Raji (cell line): ENCODE measurements around the gene CROT.
A peak's percentile ranks its signal among the peaks of the same experiment; 100 is the strongest.

Experiments
- POLR2A ChIP-seq: IDR thresholded peaks from 2 replicates; pipeline ENCODE4 v1.6.1; 2011; ENCODE audit warnings: low read depth, low read length, control low read depth; ENCODE audit not compliant: insufficient read depth

CROT gene, protein sequence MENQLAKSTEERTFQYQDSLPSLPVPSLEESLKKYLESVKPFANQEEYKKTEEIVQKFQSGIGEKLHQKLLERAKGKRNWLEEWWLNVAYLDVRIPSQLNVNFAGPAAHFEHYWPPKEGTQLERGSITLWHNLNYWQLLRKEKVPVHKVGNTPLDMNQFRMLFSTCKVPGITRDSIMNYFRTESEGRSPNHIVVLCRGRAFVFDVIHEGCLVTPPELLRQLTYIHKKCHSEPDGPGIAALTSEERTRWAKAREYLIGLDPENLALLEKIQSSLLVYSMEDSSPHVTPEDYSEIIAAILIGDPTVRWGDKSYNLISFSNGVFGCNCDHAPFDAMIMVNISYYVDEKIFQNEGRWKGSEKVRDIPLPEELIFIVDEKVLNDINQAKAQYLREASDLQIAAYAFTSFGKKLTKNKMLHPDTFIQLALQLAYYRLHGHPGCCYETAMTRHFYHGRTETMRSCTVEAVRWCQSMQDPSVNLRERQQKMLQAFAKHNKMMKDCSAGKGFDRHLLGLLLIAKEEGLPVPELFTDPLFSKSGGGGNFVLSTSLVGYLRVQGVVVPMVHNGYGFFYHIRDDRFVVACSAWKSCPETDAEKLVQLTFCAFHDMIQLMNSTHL

DNA sequence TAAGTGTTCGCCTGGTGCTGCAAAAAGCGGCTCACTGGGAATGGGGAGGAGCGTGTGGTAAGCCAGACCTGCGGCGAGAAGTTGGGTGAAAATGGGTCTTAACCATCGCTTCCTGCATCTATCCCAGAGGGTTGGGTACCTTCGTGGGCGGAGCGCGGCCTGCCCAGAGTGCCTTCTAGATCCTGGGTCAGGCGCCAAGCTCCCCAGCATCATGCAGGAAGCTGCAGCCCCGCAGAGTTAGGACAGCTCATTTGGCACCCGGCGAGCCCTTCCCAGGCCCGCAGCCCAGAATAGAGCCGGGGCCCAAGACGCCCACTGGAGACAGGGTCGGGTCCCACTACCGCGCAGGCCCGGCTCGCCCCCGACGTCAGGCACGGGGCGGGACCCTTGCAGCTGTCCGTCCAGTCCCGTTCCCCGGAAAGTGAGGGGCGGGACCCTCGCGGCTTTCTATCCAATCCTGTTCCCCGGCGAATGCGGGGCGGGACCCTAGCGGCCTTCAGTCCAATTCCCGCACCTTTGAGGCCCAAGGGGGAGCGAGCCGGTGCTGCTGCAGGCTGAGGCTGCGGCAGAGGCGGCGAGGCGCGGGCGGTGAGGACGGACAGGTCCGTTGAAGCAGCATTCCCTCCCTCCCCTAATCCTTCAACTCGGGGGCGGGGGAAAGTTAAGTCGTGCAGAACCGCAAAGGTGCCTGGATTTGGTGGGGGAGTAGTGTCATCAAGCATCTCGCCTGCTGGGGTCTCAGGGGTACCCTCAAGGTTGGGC lies at the start of gene CROT:
Gene CROT (plus strand): TSS at position 499 of the 762 bp plus-strand sequence. CDS start 3,405 bp downstream, outside the sequence.
- peak; percentile 83 for TF ChIP-seq POLR2A

DNA sequence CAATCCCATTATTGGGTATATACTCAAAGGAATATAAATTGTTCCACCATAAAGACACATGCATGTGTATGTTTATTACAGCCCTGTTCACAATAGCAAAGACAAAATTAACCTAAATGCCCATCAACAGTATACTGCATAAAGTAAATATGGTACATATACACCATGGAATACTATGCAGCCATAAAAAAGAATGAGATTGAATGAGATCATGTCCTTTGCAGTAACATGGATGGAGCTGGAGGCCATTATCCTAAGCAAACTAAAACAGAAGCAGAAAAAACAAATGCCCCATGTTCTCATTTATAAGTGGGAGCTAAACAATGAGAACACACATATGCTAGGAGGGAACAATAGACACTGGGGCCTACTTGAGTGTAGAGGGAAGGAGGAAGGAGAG lies 44.7 kb upstream of the CROT start:
- TF ChIP-seq POLR2A, result no peak

DNA sequence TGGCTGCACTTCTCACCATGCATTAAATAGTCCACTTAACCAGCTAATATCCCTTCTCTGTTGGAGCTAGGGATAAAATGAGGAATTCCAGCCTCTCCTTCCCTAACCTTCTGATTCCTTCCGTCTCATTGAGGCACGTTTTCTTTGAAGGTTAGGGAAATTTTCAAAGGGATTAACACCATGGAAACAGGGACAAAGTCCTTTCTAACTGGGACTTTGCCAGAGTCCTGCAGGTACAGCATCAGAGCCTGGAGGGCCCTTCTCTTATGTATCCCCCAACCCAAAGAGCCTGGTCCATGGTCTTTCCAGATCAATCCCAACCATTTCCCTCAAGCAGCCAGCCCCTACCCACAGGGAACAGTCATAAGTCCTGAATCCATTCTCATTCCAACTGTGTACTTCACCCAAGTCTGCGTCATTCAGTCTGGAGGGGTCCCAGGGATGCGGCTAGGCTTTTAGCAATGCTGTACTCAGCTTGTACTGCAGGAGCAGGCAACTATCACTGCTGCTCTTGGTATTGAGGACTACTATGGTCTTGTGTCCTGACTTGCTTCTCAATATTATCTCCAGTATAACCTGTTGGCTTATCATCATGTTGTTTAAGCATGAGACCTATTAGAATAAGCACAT lies 34.6 kb upstream of the CROT start:
- no peak for TF ChIP-seq POLR2A

DNA sequence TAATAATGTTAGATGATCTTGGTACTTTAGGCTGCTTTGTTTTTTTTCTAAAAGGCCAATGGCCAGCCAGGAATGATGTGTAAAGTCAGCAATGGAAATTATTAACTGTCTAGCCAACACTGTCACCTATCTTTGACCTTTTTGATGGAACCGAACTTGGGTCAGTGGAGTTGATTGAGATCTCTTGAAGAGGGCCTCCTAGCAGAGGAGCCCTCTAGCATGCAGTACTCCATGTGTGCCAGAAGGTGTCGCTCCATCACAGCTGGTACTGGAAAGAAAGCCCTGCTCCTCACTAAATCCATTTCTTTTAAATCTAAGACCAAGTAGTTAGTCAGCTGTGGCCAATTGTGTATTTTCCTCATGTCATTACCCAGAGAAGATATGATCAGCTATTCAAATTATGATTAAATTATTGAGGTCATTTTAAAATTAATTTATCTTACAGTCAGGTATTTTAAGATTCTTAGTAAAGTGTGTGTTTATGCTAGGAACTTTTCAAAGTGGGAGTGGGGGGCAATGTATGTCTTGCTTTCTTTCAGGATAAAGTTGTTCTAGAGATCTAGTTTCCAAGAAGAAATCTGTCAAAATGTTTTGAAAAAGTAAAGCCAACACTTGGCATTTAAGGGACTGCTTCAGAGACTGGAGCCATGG lies 33.1 kb upstream of the CROT start:
- no peak for TF ChIP-seq POLR2A

DNA sequence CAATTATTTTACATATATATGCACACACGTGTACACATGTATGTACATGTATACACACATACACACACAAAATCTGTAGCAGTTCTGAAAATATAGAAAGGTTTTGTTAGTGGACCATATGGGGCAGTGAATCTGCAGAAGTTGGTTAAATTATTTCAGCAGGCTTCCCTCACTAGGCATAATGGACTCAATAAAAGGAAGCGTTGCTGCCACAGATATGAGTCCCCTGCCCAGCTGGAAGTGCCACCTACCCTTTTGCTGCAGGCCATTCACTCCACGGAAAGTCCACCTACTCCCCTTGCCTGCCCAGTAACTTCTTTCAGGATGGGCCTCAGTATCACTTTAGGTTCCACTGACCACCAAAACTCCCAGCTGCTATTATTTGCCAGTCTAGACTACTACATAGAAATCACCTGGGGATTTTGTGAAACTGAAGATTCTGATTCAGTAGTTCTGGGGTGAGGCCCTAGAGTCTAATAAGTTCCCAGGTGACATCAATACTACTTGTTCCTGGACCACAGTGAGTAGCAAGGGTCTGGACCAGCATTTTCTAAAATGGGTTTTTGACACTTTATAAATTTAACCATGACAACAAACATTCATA lies 29.3 kb upstream of the CROT start:
- TF ChIP-seq POLR2A, result no peak

DNA sequence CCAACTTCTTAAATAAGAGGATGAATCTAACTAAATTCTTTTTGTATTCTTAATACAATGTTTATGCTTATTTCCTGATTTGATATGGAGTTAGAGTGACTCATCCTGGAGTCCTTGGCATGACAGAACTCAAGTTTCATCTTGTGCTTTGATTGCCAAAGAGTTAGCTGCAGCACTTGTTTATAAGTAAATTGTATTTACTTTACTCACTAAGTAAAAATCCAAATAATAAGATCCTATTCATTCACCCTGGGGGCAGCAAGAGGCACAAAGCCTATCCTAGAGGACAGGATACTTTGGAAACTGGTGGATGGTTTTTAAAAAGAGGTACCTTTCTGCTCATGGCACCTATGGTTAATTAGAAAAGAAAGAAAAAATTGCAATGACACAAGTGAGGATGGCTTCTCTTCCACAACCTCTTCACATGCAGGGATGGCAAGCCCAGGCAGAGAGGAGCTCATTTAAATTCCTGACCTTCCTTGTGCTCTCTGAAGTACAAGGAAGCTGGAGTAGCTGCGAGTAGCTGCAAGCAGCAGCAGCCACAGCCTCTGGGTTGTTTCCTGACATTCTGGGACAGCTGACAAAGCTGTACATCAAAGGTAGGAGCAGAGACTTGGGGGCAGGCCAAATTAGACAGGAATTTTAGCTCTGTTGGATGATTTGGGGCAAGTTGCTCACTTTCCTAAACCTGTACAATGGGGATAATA lies 28.5 kb upstream of the CROT start:
- TF ChIP-seq POLR2A, result no peak

DNA sequence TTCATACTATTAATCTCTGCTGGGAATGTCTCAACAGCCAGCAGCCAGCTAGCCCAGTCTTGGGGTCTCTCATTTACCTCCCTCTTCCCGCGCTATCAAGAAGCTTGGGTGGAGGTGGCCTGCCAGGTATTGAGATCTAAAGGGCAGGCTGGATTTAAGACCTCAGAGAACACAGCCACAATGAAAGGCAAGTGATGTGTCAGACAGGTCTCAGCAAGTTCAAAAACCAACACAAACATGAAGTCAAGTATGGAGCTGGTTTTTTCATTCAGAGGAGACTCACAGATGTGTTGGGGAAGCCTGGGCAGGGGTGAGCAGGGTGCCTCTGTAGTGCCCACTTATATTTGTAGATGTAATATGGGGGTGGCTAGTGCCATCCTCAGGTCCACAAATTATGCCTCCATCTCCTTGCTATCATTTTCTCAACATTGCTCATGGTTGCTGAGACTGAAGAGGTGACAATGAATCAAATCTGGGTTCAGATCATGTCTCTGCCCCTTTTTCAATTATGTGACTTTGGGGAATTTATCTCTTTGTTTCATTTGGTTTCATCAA lies 27.7 kb upstream of the CROT start:
- no peak for TF ChIP-seq POLR2A

DNA sequence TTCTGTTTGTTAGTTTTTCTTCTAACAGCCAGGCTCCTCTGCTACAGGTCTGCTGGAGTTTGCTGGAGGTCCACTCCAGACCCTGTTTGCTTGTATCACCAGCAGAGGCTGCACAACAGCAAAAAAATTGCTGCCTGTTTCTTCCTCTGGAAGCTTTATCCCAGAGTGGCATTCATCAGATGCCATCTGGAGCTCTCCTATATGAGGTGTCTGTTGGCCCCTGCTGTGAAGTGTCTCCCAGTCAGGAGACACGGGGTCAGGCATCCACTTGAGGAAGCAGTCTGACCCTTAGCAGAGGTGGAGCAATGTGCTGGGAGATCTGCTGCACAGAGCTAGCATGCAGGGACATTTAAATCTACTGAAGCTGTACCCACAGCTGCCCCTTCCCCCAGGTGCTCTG lies 26.7 kb upstream of the CROT start:
- no peak for TF ChIP-seq POLR2A

DNA sequence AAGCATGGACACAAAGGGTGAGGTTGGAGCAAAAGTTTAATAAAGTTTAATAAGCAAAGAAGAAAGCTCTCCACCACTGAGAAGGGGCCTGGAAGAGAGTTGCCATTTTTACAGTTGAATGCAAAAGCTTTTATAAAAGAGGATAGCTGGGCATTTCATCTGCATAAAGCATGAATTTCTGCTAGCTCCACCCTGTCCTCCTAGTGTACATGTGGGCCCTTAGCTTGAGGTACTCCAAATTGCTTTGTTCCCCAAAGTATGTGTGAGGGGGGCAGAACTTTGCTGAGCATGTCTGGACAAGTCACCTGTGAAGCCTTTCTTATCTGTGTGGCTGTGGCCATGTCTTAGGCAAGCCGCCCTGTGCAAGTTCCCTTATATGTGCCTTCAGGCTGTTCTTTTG lies 22.6 kb upstream of the CROT start:
- no peak for TF ChIP-seq POLR2A

DNA sequence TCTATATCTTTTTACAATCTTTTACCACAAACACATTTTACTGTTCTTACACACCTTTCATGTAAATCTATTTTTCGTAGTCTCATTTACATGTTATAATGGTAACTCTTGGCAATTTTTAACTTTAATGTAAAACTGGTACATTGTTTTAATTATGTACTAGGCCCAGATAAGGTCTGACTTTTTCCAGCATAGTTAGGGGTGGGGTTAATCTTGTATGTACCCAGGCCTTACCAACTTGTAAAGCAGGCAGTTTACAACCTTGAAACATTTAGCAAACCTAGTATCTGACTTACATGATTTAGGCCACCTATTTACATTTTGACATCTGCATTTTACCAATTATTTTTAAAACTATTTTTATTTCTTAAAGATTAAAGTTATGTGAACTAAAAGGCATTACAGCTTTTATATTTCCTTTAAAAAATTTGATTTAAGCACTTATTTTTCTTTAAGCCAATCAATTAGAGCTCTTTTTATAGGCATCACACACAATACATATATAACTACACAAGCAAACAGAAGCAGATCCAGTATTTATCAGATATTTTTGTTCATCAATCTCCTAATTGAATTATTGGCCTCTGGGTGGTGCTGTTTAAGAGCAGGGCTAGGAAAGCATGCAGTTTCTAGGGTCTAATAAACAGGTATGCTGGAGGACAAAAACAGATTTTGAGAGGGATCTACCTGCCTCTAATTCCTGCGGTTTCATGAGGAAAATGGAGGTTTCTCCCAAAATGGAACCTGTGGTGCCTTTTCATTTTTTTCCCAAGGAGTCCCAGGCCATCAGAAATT lies 19.7 kb upstream of the CROT start:
- TF ChIP-seq POLR2A, result no peak

DNA sequence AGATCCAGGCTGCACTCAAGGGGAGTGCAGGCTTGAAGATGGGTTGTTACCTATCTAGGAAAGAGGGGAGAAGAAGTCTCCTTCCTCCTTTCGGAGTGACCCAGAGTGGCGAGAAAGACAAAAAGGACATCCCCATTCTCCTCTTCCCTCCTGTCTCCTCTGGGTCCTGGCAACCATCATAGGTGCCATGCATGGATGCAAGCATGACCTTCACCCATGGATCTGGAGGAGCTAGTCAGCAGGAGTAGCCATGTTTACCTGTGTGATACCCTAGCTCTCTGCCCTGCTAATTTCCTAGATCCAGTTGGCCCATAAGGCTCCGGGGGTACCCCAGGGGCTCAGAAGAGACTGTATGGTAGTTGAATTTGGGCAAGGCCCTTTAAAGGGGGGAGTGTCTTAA lies 17.2 kb upstream of the CROT start:
- TF ChIP-seq POLR2A, result no peak

DNA sequence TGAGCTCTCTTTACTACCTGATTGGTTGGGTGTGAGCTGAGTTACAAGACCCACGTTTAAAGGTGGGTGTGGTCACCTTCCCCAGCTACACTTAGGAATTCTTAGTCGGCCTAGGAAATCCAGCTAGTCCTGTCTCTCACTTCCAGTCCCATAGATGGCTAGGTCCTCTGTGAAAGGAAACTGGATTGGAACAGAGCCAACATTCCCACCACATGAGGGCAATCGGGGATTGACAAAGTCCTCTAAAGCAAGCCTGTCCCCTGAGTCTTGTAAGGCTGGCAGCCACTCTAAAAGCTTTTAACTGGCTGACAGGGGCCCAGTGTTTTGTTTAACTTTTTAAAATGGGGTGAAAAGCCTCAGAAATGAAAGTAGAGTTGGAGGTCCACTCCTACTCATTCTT lies 15.1 kb upstream of the CROT start:
- TF ChIP-seq POLR2A, result no peak

DNA sequence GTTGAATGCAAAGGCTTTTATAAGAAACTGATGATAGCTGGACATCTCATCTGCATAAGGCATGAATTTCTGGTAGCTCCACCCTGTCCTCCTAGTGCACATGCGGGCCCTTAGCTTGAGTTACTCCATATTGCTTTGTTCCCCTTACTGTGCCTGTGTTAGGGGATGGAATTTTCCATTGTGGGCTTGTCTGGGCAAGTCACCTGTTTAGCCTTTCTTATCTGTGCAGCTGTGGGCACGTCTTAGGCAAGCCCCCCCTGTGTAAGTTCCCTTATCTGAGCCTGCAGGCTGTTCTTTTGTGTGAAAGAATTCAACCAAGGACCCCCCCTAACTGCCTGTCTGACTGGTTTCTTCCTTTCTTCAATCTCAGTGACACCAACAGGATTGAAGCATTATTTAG lies 14.5 kb upstream of the CROT start:
- TF ChIP-seq POLR2A, result no peak
